NCI-H2196 (cell line): ENCODE data around the gene LAMC3.

Experiments used
- DNase-seq: peaks from one replicate; lab custom pipeline; 2025; ENCODE audit not compliant: unreplicated experiment; lab: John Stamatoyannopoulos, UW

Gene LAMC3

DNA sequence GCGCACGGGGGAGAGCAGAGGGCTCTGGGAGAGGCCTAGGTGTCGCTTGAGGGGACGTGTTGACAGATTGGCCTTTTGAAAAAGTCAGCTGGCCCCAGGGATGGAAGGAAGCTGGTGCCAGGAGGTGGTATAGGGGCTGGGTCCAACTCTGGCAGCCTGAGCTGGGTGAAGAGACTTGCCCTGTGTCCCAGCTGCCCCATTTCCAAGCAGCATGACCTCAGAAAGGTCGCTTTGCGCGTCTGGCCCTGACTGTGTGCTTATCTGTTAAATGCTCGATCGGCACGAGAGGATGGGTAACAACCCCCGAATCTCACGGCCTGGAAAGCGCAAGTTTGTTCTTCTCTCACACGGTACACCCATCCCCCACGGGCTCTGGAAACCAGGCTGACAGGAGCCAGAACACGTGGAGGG, 31.2 kb upstream of the LAMC3 start:
- DNase-seq: no peak

GRCh38 chr9:130979591-130980385, 29.2 kb upstream of the LAMC3 start:
- no peak for DNase-seq

DNA sequence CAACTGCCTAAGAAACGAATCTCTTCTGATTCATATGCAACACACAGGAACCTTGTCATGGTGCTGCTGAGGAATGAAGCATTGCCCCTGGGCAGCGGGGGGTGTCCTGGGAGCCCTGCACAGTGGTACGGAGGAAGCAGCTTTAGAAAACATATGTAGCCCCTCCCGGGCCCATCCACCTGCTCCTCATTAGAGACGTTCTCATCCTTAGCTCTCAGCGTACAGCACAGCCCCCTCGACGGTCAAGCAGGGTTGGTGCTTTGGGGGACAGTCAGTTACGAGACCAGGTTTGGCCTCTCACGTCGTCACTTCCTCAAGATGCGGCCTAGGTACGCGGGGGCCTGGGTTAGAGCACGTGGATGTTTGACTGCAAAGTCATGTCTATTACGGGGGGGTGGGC, 28.4 kb upstream of the LAMC3 start:
- no peak for DNase-seq

GRCh38 chr9:130981002-130981755, 27.8 kb upstream of the LAMC3 start:
- no peak for DNase-seq

GRCh38 chr9:130981756-130982137, 27.2 kb upstream of the LAMC3 start:
- DNase-seq: no peak

DNA sequence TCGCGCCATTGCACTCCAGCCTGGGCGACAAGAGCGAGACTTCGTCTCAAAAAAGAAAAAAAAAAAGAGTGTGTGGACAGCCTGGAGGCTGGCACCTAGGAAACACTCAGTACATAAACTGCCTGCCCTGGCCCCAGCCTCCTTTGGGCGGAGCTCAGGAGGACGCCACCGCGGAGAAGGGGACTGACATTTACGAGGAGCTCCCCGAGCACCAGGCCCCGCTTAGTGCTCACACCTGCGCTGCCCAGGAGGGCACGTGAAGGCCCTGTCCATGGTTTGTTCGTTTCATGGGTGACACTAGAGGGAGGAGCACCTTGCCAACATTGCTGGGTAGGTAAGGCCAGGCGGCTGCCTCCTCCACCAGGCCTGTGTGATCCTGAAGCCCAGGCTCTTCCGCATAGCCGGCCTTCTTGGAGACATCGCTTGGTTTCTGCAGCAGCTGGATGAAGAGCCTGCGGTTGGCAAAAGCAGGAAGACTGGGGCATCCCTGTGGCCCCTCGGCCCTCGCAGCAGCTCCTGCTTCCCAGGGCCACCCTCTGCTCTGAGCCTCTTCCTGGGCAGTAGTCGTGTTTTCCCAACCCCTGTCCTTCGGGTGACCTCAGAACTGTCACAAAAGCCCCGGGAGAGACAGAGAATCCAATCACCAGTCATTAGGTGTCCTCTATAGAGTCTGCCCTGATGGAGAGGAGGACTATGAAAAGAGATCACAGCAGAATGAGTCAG, 26.2 kb upstream of the LAMC3 start:
- DNase-seq: no peak

DNA sequence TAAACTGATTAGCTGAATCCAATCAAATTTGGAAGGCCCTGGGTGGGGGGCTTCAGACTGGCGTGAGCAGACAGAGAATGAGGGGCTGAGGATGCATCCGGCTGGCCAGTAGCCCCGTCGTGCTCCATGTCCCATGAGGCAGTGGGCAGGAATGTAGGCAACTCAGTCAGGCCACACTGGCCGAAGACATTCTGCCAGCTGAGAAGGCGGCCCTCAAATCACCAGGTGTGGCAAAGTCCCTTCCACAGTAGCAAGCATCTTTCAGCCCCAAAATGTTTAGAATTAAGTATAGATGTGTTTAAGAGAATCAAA, 25.7 kb upstream of the LAMC3 start:
- no peak for DNase-seq

DNA sequence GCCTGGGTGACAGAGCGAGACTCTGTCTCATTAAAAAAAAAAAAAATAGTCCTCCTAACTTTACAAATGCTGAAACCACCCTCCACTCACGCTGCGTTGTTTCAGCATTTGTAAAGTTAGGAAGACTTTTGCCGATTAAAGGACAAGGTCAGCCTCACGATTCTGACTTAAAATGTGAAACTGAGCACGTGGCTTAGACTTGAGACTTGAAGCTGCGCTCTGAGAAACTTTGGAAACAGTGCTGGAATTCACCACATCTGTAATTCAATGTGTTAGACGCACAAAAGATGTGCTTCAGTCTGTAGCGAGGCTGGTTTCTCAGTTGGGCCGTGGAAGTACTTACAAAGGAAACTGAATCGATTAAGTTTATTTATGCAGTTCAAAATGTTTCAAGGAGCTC, 25.0 kb upstream of the LAMC3 start:
- no peak for DNase-seq

DNA sequence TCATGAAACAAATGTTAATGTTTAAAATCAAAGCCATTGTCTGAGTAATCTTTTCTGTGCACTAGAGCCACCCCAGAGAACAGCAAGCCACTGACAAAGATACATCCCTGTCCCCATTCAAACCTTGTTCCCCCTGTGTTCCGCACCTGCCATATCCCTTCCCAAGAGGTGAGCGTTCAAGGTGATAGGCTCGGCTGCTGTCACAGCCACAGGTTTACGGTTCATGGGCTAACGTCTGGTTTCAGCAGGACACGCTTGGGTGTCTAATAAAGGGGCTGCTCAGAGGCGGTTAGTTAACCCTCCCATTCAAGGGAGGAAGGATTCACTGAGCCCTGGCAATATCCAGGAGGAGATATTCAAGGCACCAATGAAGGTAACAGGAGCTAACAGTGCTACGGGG, 24.5 kb upstream of the LAMC3 start:
- no peak for DNase-seq

GRCh38 chr9:130985029-130985428, 23.9 kb upstream of the LAMC3 start:
- no peak for DNase-seq

- DNase-seq: no peak
Measured at GRCh38 chr9:130985606-130986162, 23.3 kb upstream of the LAMC3 start.

DNA sequence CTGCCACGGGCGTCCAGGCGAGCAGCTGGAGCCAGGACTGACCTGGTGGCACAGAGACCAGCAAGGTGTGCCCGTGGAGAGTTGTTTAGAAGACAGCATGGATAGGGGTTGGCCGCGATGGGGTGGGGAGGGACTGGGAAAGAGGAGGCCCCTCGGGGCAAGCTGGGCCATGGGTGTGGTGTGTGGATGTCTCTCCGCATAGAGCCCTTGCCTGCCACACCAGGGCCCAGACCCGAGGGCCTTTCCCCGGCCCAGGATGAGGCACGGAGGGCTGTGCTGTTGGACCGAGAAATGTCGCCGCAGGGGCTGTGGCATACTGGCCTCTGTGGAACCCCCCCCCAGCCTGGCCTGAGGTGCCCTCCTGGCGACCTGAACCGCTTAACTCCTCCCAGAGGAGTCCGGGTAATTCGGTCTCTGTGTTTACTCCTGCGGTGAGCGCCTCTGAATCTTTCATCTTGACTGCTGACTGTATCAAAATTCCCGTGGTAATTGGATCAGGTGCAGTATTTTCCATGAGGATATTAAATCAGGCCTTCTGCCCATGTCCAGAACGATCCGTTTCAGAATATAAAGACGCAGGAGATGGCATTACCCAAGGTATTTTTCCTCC, 22.5 kb upstream of the LAMC3 start:
- DNase-seq: no peak

DNA sequence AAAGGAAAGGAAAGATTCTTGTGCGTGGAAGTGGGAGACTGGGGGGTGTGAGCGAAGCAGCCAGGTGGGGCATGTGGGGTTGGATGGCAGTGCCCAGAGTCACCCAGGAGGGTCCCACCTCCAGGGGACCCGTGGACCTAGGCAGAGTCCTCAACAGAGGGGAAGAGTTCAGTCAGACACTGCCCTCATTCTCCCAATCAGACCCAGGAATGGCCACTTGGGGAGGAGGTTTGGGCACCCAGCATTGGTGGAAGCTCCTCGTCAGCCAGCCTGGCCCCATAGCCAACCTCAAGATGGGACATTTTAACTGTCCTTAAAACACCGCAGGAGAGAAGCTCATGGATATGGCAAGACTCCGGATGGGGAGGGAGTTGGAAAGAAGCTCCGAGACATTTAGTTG, 21.9 kb upstream of the LAMC3 start:
- DNase-seq: no peak

GRCh38 chr9:130987738-130988399, 21.1 kb upstream of the LAMC3 start:
- no peak for DNase-seq

DNA sequence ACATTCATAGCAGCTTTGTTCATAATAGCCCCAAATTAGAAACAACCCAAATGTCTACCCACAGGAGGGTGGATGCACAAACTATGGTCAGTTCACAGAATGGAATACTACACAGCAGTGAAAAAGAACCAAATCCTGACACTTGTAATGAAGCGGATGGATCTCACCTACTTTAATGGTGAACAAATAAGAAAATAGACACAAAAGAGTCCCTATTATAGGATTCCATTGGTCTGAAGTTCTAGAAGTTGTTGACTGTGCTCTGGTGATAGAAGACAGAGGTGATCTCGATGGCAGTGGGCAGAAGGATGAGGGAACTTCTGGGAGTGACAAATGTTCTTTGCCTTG, 20.6 kb upstream of the LAMC3 start:
- DNase-seq: no peak

DNA sequence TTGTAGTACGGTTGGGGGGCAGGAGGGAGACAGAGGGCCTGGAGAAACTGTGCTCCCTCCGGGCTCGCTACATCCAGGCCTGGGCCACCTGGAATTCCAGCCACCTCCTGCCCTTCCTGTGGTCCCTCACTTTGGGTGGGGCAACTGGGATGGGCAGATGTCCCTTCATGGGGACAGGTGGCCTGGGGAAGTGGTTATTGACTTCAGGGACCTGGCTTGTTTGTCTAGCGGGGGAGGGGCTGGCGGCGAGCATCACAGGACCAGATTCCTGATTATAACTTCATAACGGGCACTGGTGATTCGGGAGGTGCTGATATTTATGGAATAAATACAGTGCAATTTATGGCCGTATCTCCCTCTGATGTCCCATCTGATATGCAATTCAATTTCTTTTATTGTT, 20.1 kb upstream of the LAMC3 start:
- DNase-seq: no peak

DNA sequence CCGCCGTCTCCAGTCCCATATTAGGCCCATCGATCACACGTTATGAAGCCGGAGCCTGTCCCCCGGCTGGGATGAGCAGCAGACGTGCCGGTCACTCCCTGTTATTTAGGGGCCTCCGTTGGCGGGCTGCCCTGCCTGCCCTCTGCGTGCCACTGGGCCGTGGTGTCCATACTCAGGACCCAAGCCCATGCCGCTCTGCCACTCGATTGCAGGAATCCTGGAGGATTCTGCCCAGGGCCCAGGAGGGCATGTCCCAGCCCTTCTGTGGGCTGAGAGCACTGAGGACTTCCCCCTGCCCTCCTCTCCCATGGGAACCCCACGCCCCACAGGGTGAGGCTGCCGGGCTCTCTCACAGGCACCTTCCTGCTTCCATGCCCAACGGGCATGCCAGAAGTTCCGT, 19.6 kb upstream of the LAMC3 start:
- no peak for DNase-seq

DNA sequence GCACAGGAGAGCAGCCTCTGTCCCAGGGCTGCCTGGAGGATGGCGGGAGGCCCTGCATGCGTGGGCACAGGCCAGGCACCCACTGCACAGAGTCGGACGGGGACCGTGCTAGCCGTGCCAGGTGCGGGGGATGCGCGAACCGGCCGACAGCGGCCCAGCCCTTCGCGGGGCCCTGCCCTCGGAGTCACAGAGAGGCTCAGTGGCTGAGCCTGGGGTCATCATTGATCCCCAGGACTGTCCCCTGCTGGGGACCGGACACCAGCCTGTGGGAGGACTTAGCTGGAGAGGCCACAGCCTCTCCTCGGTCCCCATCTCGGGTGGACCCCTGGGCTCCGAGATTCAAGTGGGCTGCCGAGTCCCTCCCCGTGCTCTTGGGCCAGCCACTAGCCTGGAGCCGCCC, 19.1 kb upstream of the LAMC3 start:
- DNase-seq: no peak

DNA sequence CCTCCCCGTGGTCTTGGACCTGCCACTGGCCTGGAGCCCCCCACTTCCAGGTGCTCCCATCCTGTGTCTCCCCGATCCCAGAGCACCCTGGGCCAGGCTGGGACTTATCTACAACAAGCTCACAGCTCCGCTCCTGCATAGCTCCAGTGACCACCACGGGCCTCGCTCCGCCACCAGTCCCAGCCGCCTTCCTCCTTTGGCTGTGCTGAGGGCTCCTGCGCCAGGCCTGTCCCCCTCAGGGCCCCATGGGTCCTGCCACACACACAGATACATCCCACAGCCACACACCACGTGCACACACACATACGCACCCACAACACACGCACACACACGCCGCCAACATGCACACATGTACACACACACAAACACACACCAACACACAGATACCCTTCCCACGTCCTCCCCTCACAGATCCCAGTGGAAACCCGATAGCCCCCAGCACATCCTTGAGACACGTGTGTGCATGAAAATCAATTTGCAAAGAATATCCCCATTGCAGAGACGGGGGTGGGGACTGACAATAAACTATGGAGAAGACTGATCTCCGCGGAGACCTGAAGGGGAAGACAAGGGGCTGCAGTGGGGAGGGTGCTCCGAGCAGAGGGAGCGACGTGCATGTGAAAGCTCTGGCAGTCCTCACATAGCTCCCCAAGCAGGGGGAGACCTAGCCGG, 18.5 kb upstream of the LAMC3 start:
- no peak for DNase-seq

- DNase-seq: no peak
Measured at GRCh38 chr9:130990978-130991777, 17.8 kb upstream of the LAMC3 start.
